ENCODE measurements around the gene CTBP2.

GRCh38 chr10:125169279-125169678 lies 8.9 kb upstream of the CTBP2 start:
- TF ChIP-seq CTCF (IDR thresholded peaks at IDR 0.05) (no peak), POLR2A (IDR thresholded peaks at IDR 0.05) (no peak)

All from thyroid gland (tissue), 4 donors.